NB4 (cell line): ENCODE data around the gene FAM120C.

Experiments
- CTCF ChIP-seq: IDR thresholded peaks from one replicate; pipeline ENCODE4 v1.5.1; 2012; ENCODE audit warnings: low read depth, low read length
- MAX ChIP-seq: IDR thresholded peaks from 2 replicates; pipeline ENCODE4 v1.6.1; 2011; ENCODE audit warnings: low read depth, low read length
- POLR2A ChIP-seq: IDR thresholded peaks from 2 replicates; pipeline ENCODE4 v1.6.1; 2011; ENCODE audit warnings: mild to moderate bottlenecking; ENCODE audit not compliant: insufficient read length; ENCODE audit errors: extremely low read depth

- no peak for TF ChIP-seq CTCF
- no peak for TF ChIP-seq MAX
- no peak for TF ChIP-seq POLR2A
Observed at GRCh38 chrX:54029529-54030143, 153.4 kb downstream of the FAM120C start.
